Activated naive CD8-positive, alpha-beta T cell (primary cell): Measurements from ENCODE around the gene PLEKHG3.

ENCODE experiments used
- H3K27ac Mint-ChIP-seq: one replicate; pipeline ENCODE4 v1.8.0; 2021; ENCODE audit warnings: mixed read lengths
- H3K27me3 Mint-ChIP-seq: one replicate; pipeline ENCODE4 v1.8.0; 2021; ENCODE audit warnings: mixed read lengths
- H3K36me3 Mint-ChIP-seq: one replicate; pipeline ENCODE4 v1.8.0; 2021; ENCODE audit warnings: mixed read lengths
- H3K4me1 Mint-ChIP-seq: one replicate; pipeline ENCODE4 v1.8.0; 2021; ENCODE audit warnings: low read depth, mixed read lengths
- H3K4me3 Mint-ChIP-seq: one replicate; pipeline ENCODE4 v1.8.0; 2021; ENCODE audit warnings: mild to moderate bottlenecking, mixed read lengths
- H3K9me3 Mint-ChIP-seq: one replicate; pipeline ENCODE4 v1.8.0; 2021; ENCODE audit warnings: low read depth, mixed read lengths

PLEKHG3 gene

DNA sequence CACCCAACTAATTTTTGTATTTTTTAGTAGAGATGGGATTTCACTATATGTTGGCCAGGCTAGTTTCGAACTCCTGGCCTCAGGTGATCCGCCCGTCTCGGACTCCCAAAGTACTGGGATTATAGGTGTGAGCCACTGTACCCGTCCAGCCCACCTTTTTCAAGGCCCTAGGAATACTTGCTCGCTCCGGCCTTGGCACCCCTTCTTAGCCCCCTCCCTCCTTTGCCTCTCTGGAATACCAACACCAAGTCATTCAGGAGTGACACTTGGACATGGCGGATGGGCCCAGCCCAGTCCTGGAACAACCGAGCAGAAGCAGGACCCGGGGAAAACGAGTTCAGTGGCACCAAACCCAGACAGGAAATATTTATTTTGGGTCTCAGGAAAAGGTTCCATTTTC is 29.1 kb downstream of the PLEKHG3 start:
- Mint-ChIP-seq H3K4me3 (no peak overlapping the region), H3K36me3 (no peaks in the 10 kb centered on the region), H3K27me3 (no peaks in the 10 kb centered on the region), H3K27ac (no peak overlapping the region), H3K9me3 (no peaks in the 10 kb centered on the region), H3K4me1 (peaks cover 2% of the 10 kb centered on the region)

DNA sequence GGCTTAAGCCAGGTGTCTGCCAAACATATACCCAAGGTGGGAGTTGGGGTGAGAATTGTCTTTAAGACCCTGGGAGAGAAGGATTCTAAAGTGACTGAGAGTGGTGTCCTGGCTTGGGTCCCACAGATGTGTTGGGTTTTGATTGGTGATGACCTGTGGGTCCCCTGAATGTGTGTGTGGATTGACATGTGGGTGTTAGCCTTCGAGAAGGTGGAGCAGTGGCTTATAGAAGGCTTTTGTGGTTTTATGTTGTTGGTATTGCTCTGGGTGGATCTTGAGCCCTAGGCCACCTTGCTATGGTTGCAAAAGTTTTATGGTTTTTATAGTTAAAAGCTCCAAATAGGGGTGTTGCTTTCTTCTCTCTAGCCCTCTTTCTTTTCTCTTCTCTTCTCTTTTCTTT is 29.7 kb downstream of the PLEKHG3 start:
- H3K36me3 Mint-ChIP-seq, result no peaks in the 10 kb centered on the region
- peaks cover 2% of the 10 kb centered on the region for H3K4me1 Mint-ChIP-seq
- H3K4me3 Mint-ChIP-seq, result no peak overlapping the region
- H3K27ac Mint-ChIP-seq, result no peak overlapping the region
- H3K27me3 Mint-ChIP-seq, result no peaks in the 10 kb centered on the region
- H3K9me3 Mint-ChIP-seq, result no peaks in the 10 kb centered on the region

- H3K9me3 Mint-ChIP-seq, result no peaks in the 10 kb centered on the region
- H3K27ac Mint-ChIP-seq, result no peak overlapping the region
- no peak overlapping the region for H3K4me3 Mint-ChIP-seq
- H3K36me3 Mint-ChIP-seq, result no peaks in the 10 kb centered on the region
- peaks cover 2% of the 10 kb centered on the region for H3K4me1 Mint-ChIP-seq
- H3K27me3 Mint-ChIP-seq, result no peaks in the 10 kb centered on the region
Measured at GRCh38 chr14:64734990-64735389, 30.8 kb downstream of the PLEKHG3 start.

- H3K4me3 Mint-ChIP-seq, result no peak overlapping the region
- peaks cover 2% of the 10 kb centered on the region for H3K4me1 Mint-ChIP-seq
Measured at GRCh38 chr14:64736271-64737169, 32.3 kb downstream of the PLEKHG3 start.

DNA sequence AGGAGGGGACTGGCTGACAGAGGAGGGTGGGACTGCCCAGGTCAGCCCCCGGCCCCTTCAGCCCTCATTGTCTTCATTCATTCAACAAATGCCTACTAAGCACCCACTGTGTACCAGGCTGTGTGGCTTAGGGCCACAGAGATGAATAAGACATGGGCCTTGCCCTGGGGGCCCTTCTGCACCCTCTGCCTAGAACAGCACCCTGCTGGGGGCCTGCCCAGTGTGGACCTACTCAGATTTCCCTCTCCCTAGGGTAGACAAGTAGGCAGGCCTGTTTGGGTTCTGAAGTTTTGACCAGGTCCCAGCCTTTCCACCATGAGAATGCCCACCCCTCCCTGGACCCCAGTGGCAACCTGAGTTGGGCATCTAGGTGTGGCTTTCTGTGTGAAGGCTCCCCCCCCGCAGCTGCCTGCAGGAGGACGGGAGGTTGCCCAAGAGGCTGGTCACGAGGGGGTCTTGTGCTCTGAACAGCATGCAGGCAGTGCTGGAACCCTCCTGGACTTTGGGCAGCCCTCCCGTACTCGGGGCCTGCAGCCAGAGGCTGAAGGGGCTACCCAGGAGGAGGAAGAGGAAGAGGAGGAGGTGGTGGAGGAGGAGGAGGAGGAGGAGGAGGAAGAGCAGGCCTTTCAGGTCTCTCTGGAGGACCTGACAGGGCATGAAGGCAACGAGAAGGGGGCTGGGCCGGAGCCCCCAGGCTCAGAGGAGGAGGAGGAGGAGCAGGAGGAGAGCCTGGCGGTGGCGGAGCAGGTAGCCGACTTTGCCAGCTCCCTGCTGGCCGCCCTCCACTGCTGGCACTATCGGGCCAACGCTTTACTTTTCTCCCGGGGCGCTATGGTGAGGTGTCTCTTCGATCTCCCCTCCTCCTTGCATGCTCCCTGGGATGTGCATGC is 33.4 kb downstream of the PLEKHG3 start:
- Mint-ChIP-seq H3K4me1 (peaks cover 2% of the 10 kb centered on the region), H3K36me3 (no peaks in the 10 kb centered on the region), H3K9me3 (no peaks in the 10 kb centered on the region)

More at GRCh38 chr14:64736271-64737169, 32.3 kb downstream of the PLEKHG3 start:
- Mint-ChIP-seq H3K27ac (no peak overlapping the region), H3K9me3 (no peaks in the 10 kb centered on the region), H3K36me3 (no peaks in the 10 kb centered on the region), H3K27me3 (no peaks in the 10 kb centered on the region)

DNA sequence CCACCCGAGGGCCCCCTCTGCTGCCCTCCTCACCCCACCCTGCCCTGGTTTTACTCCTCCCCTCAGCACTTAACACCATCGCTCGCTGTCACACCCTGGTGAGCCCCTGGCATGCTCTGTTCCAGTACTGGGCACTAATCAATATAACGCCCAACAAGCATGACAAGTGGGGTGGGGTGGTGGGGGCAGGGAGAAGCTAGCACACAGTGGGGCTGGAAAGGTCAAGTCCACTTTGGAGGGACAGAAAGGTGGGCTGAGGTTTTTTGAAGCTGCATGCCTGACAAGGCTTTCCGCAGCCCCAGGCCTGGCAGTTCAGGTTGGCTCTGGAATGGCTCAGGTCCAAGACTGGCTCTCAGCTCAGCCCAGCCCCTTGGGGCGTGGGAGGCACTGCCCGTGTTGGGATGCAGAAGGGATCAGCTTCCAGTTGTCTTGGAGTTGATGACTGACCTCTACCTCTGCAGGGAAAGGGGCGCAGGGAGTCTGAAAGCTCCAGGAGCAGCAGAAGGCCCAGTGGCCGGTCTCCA is 34.1 kb downstream of the PLEKHG3 start:
- no peak overlapping the region for H3K27ac Mint-ChIP-seq
- no peak overlapping the region for H3K4me3 Mint-ChIP-seq
- H3K27me3 Mint-ChIP-seq, result no peaks in the 10 kb centered on the region
- peaks cover 2% of the 10 kb centered on the region for H3K4me1 Mint-ChIP-seq
- no peaks in the 10 kb centered on the region for H3K9me3 Mint-ChIP-seq
- H3K36me3 Mint-ChIP-seq, result no peaks in the 10 kb centered on the region

More for the DNA sequence above, 33.4 kb downstream of the PLEKHG3 start:
- H3K27me3 Mint-ChIP-seq, result no peaks in the 10 kb centered on the region
- H3K4me3 Mint-ChIP-seq, result no peak overlapping the region
- H3K27ac Mint-ChIP-seq, result no peak overlapping the region

- H3K9me3 Mint-ChIP-seq, result no peaks in the 10 kb centered on the region
- H3K4me1 Mint-ChIP-seq, result no peaks in the 10 kb centered on the region
- no peak overlapping the region for H3K4me3 Mint-ChIP-seq
- no peaks in the 10 kb centered on the region for H3K36me3 Mint-ChIP-seq
- H3K27me3 Mint-ChIP-seq, result no peaks in the 10 kb centered on the region
- no peak overlapping the region for H3K27ac Mint-ChIP-seq
Measured at GRCh38 chr14:64741200-64741599, 37.0 kb downstream of the PLEKHG3 start.

GRCh38 chr14:64741961-64742360 is 37.7 kb downstream of the PLEKHG3 start:
- H3K4me3 Mint-ChIP-seq, result no peak overlapping the region
- no peaks in the 10 kb centered on the region for H3K9me3 Mint-ChIP-seq
- H3K36me3 Mint-ChIP-seq, result no peaks in the 10 kb centered on the region
- no peak overlapping the region for H3K27ac Mint-ChIP-seq
- H3K27me3 Mint-ChIP-seq, result no peaks in the 10 kb centered on the region
- H3K4me1 Mint-ChIP-seq, result no peaks in the 10 kb centered on the region

GRCh38 chr14:64743061-64743460 is 38.8 kb downstream of the PLEKHG3 start:
- no peak overlapping the region for H3K27ac Mint-ChIP-seq
- no peak overlapping the region for H3K4me3 Mint-ChIP-seq
- H3K27me3 Mint-ChIP-seq, result no peaks in the 10 kb centered on the region
- no peaks in the 10 kb centered on the region for H3K9me3 Mint-ChIP-seq
- H3K4me1 Mint-ChIP-seq, result no peaks in the 10 kb centered on the region
- no peaks in the 10 kb centered on the region for H3K36me3 Mint-ChIP-seq

DNA sequence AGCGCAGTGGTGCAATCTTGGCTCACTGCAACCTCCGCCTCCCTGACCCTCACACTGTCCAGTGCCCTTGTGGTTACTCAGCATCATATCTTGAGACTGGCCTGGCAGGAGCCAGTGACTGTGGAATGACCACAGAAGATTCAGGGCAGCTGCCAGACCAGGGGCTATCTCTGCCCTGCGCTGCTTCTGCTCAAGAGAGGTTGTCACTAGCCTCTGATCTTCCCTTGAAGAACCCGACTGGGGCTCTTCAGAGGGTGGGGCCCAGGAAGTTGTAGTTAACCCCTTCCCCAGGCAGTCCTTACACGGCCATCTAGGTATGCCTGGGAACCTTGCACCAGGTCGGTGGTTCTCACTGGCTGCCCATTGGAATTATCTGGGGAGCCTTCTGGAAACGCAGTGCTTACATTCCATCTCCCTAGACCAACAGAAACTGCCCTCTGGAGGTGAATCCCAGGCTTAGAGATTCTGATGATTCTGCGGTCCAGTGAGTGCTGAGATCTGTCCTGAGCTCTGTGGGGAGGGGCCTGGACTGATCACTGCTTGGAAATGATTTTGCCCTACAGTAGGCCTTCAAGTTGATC is 41.4 kb downstream of the PLEKHG3 start:
- Mint-ChIP-seq H3K36me3 (no peaks in the 10 kb centered on the region), H3K4me1 (no peaks in the 10 kb centered on the region), H3K27me3 (no peaks in the 10 kb centered on the region), H3K27ac (no peak overlapping the region), H3K9me3 (no peaks in the 10 kb centered on the region), H3K4me3 (no peak overlapping the region)

DNA sequence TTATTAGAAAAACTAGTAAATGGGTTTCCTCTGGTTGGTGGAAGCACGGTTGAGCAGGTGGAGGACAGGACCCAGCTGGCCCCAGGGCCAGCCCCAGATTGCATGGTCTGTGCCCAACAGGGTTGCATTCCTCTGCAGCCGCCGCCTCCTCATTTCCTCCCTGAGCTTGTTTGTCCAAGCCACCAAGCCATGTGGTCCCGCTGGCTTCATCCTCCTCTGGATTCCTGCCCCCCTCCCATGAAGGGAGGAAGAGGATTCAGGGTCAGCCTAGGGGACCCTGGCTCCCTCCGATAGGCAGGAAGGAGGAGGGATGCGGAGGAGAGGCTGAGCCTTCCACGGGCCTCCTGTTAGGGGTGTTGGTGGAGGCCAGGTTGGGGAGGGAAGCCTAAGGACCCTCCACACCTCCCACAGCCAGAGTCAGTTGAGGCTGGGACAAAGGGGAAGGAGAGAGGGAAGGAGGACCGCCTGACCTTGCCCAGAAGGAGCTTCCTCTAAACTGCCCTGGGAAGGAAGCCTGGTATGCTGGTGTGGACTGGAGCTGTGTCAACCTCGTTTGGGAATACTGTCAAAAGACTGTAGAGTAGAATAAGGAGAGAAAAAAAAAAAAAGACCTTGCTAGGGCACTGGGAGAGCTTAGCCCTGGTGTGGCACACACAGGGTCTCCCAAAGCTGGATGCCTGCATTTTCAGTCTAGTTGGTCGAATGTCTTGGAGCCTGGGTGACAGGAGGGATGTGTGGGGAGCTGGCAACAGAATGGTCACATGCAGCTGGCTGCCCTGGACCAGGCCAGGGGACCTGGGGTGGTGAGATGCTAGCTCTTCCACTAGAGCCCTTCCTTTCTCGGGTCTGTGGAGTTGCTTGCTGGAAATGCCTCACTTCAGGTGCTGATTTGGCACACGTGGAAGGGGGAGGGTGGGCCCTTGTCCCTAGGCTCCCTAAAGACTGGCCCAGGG is 42.4 kb downstream of the PLEKHG3 start:
- Mint-ChIP-seq H3K4me3 (no peak overlapping the region), H3K27ac (no peak overlapping the region), H3K27me3 (no peaks in the 10 kb centered on the region), H3K4me1 (no peaks in the 10 kb centered on the region), H3K36me3 (no peaks in the 10 kb centered on the region), H3K9me3 (no peaks in the 10 kb centered on the region)

- Mint-ChIP-seq H3K4me3 (no peak overlapping the region), H3K9me3 (no peaks in the 10 kb centered on the region), H3K27ac (no peak overlapping the region), H3K36me3 (no peaks in the 10 kb centered on the region), H3K27me3 (no peaks in the 10 kb centered on the region), H3K4me1 (no peaks in the 10 kb centered on the region)
Measured at GRCh38 chr14:64747327-64747726, 43.1 kb downstream of the PLEKHG3 start.

DNA sequence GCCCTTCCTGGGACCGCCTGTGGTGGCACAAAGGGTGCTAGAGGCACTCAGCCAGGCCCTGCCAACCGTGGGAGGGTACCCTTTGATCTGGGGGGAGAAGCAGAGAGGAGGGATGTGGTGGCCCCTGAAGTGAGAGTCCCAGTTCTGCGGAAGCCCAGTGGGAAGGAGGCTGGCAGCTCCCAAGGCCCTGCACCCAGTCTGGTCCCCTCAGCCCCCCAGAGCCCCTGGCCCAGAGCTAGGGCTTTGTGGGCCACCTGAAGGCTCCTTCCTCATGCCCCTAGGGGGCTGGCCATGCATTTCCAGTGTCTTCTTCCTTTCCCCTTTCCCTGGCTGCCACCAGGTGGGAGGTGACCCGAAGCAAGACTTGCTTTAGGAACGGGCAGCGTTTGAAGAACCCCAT is 44.3 kb downstream of the PLEKHG3 start:
- no peaks in the 10 kb centered on the region for H3K4me1 Mint-ChIP-seq
- no peak overlapping the region for H3K4me3 Mint-ChIP-seq
- H3K27me3 Mint-ChIP-seq, result no peaks in the 10 kb centered on the region
- no peaks in the 10 kb centered on the region for H3K9me3 Mint-ChIP-seq
- H3K27ac Mint-ChIP-seq, result no peak overlapping the region
- no peaks in the 10 kb centered on the region for H3K36me3 Mint-ChIP-seq
